GM19468 (cell line): ENCODE results near the gene LGALS8.

ENCODE experiments used
- ATAC-seq: cut with Tn5 transposase; IDR thresholded peaks from one replicate; pipeline ENCODE4 v1.9.1; 2021; ENCODE audit warnings: mild to moderate bottlenecking, moderate library complexity, moderate number of reproducible peaks; ENCODE audit not compliant: unreplicated experiment; ENCODE audit errors: extremely low read depth

Gene LGALS8

DNA sequence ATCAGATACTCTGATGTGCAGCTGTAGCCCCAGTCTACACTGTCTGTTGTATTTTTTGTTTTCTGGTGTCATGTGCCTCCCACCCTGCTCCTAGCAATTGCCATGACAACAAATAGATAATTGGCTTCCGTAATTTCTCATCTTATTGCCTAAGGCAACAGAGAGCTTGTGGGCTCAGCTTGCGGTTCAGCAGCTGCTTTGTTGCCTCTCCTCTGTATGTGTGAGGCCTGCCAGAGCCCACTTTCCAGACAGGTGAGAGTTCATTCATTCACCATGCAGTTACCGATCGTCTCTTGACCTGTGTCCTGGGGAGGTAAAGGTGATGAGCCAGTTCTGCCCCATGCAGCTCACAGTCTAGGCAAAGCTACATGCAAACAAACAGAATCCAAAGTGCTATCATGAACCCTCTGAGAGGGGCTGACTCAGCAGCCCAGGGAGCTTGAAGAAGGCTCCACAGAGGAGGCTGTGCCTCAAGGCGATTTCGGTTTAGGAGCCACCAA, 11.9 kb downstream of the LGALS8 start:
- ATAC-seq, result no peak

DNA sequence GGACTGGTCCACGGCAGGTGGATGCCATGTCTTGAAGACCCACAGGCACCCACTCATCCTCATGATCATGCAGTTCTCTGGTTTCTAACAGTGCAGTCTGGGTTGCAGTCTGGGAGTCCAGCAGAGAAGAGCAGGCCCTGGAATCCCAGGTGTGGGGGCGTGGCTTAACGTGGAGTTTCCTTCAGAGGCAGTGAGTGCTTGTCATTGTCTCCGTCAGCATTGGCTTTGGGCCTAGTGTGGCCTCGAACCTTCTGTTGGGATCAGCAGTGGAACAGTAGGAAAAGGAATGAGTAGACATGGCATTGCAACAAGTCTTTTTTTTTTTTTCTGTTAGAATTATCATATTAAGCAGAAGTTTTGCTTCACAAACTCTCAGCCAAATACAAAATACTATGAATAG, 12.8 kb downstream of the LGALS8 start:
- no peak for ATAC-seq

- ATAC-seq, result no peak
Observed at GRCh38 chr1:236540813-236541465, 17.2 kb downstream of the LGALS8 start.

- no peak for ATAC-seq
Observed at GRCh38 chr1:236541710-236542109, 17.9 kb downstream of the LGALS8 start.

DNA sequence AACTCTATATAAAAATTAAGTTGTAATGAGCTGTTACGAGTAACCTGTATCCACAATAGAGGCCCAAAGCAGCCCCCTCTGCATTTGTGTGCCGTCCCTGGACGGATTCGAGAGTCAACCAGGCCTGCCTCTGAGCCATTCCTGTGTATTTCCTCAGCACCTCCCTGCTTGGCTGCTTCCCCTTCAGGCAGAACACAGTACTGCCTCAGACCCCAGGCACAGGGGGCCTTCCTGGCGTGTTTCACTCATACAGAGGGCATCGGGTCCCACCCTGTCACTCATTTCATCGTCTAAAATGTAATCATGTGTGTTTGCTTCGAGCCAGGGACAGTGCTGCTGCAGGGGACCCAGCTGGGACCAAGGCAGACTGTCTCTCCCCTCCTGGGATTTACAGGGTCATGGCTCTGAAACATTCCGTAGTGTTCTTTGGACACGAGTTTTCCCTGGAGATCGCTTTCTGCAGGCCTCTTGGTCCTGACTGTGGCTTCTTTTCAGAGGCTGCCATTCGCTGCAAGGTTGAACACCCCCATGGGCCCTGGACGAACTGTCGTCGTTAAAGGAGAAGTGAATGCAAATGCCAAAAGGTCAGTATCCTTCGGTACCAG, 19.4 kb downstream of the LGALS8 start:
- ATAC-seq, result no peak

DNA sequence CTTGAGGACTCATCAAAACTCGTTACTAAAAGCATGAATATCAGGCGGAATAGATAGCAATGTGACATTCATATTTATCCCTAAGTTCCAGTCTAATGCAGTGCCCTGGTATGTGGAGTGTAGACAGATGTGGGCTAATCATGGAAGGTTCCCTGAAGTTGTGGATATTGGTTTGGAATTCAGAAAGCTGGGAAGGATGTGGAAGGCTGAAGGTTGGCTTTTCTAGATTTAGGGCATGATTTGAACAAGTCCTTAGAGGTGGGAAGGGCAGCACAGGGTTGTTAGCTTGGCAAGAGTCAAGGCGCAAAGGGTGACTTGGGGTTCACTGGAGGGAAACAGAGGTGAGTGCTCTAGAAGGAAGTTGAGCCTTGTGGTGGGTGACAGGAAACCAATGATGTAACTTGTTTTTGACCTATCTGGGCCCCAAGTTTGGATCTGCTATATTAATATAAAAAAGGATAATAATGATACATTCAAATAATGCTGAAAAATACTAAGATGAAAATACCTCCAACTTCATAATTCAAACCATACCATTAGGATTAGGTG, 21.9 kb downstream of the LGALS8 start:
- no peak for ATAC-seq

GRCh38 chr1:236548452-236548851, 24.7 kb downstream of the LGALS8 start:
- ATAC-seq, result no peak

DNA sequence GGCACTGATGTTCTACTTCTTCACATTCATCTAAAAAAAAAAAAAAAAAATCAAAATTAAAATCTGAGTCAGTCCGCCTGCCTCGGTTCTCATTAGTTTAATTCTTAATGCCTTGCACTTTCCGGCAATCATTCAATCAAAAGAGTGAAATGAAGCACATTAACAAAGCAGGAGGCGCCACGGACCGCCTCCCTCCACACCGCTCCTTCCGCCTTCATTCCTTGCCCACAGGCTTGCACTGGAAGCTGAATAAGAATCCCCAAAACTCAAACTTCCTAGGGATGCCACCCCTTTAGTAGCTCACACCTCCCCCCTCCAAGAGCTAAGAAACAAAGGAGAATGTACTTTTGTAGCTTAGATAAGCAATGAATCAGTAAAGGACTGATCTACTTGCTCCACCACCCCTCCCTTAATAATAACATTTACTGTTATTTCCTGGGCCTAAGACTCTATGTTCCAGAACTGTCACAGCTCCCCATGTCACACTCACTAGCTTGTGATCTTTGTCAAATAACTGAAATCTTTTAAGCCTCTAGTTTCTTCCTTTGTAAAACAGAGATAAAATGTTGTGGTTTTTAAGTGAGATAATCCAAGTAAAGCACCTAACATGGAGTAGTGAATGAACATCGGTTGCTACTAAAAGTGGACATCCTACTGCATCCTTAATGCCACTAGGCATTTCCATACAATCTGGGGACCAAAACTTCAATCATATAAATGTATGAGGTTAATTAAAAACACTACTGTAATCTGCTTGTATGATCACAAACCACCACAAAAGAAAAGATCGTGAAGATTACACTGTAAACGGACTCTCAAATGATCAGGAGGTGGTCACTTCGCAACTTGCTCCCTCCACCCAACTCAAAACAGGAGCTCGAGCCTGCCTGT, 27.4 kb downstream of the LGALS8 start:
- no peak for ATAC-seq

DNA sequence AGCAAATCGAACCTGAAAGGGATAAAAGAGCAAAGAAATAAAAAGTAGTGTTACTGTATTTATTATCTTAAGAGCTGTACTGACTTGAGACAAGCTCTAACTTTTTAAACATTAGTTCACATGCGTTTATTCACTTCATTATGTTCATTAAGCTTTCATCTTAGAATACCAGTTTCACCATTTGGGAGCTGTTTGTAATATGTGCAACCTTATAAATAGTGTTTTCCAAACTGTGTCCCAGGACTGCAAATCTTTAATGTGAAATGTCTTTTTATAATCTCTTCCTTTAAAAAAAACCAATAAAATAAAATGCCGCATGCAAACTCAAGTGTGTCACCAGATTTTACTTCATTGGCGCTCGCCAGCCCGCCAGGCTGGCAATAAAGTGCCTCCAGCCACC, 28.3 kb downstream of the LGALS8 start:
- ATAC-seq, result no peak

DNA sequence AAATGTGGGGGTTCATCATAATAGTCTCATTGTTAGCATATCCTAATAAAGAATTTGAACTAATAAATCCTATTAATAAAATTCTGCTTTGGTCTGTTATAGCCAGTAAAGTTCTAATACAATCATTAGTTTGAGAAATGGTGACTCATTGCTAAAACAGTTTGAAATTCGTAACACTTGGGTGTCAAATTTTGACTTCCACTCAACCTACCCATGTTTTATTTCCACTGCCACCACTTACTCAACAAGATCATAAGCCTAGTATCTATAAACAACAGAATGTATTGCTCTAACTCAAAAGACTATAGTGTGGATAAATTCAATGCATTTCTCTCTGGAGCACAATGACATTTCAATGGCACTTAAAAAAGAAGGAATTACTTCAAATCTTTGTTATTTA, 29.1 kb downstream of the LGALS8 start:
- no peak for ATAC-seq

GRCh38 chr1:236553370-236553769, 29.6 kb downstream of the LGALS8 start:
- ATAC-seq, result no peak

DNA sequence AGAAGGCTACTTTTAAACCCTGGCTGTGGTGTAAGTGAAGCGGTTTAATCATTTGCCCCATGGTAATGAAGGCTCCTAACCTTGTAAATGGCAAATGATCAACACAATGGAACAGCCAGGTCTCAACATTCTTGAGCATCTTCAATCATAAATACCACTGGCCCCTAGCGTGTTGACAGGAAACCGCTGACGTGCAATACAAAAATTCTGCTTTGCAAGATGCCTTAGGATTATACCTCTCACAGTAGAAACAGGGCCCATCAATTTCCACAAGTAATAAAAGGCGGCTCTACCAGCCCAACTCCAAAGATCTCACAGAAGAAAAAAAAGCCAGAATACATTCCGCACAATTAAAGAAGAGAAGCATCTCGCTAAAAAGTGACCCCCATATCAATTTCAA, 32.8 kb downstream of the LGALS8 start:
- no peak for ATAC-seq

GRCh38 chr1:236558081-236558480, 34.3 kb downstream of the LGALS8 start:
- no peak for ATAC-seq

- no peak for ATAC-seq
Observed at GRCh38 chr1:236558846-236559245, 35.1 kb downstream of the LGALS8 start.

DNA sequence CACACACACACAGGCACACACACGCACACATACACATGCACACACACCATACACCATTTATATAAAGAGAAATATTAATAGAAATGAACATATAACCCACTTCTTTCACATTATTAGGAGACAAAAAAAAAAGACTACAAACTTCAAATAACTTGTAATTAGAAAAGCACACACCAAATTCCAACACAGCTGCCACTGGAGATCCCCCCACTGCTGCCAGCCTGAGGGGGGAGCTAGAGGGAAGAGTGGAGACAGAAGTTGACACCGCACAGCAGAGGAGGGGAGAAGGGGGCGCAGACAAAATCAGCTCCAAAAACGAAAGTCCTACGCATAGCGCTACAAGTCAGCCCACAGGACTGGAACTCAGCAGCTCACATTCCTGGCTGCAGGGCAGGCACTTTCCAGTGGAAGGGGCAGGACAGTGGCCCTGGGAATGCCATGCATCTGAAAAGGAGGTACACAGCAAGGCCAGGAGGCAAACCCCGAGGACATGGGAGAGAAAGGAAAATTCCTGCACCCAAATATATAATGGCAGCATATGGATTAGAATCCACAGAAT, 36.5 kb downstream of the LGALS8 start:
- ATAC-seq, result no peak

DNA sequence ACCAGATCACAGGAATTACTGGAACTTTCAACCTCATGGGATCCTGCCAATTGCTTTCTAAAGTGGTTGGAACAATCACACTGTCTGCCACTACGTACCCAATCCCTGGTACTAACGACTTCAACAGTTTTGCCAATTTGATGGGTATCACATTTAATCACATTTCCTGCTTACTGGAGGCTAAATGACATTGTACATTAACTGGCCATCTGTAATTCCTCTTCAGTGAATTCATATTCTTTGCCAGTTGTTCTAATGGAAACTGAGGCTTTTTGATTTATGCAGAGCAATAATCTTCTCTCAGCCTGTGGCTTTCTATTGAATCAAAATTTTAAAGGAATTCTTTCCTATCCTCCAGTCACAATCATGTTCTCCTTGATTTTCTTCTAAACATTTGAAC, 38.2 kb downstream of the LGALS8 start:
- ATAC-seq, result no peak

- ATAC-seq, result no peak
Observed at GRCh38 chr1:236565530-236565929, 41.7 kb downstream of the LGALS8 start.

GRCh38 chr1:236568285-236568894, 44.6 kb downstream of the LGALS8 start:
- no peak for ATAC-seq

DNA sequence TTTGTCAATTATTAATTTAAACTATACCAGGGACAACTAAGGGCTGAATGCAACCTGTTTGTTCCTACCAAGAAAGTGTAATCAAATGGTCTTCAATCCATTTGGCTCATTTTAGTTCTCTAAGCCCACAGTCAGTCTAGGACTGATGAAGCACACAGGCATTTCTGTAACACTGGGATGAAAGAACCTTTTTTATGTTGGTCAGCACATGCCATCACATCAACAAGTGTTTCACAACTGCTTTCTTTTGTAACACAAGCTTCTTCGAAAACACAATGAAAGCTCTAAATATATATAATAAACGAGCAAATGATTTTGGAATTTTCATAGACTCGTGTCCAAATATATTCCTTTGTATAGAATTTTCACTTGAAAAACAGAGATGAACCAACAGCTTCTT, 51.7 kb downstream of the LGALS8 start:
- ATAC-seq, result no peak

DNA sequence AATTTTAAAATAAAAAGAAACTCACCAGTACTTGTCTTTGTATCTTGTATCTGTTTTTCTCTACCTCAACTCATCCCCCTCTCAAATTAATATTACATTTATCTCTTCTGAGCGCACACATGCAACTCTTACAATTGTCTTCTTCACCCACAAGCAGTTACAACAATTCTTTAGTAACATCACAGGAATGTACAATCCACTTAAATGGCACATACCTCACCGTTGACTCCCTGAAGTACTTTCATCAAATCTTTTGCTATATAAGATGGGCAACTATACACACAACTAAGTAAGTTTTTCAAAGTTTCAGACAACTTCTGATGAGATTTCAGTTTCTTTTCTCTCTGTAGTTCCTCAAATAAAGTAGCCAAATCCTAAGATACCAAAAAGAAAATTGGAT, 52.2 kb downstream of the LGALS8 start:
- no peak for ATAC-seq
